Breast epithelium (tissue), 4 donors: Measurements from ENCODE around the gene PMM2. TPM values are rescaled to one million over a fixed set of nuclear protein-coding genes. Genes with fewer than 3 reads are reported as not detected.
A peak's percentile ranks its signal among the peaks of the same experiment; 100 is the strongest.

ENCODE experiments used
- DNase-seq, 2 donors: peaks; one replicate each; pipeline ENCODE4 v3.0.0-alpha.2; 2019; ENCODE audit warnings: low spot score in 2 of 2
- H3K27ac ChIP-seq, 2 donors: fragments of 200-600 bp; sonication (generic) in 1 of 2; one replicate each; pipeline ENCODE4 v1.5.1; 2016 to 2019; ENCODE audit warnings: mild to moderate bottlenecking in 1 of 2
- H3K27me3 ChIP-seq, 2 donors: fragments of 200-600 bp; sonication (generic) in 1 of 2; one replicate each; pipeline versions ENCODE4 v1.5.1 to v1.6.0; 2017 to 2019; ENCODE audit warnings: control low read depth in 1 of 2, mild to moderate bottlenecking in 1 of 2
- H3K36me3 ChIP-seq: fragments of 200-600 bp; one replicate; pipeline ENCODE4 v1.5.1; 2019
- H3K4me1 ChIP-seq, 2 donors: fragments of 200-600 bp; sonication (generic); one replicate each; pipeline ENCODE4 v1.5.1; 2016 to 2019; ENCODE audit warnings: control low read depth in 1 of 2
- H3K4me3 ChIP-seq, 3 donors: fragments of 200-600 bp; sonication (generic); 1 replicate in 2 of 3; 2 replicates in 1 of 3; pipeline ENCODE4 v1.5.1; 2016 to 2019; ENCODE audit warnings: mild to moderate bottlenecking in 3 of 3, moderate library complexity in 2 of 3
- H3K9me3 ChIP-seq, 2 donors: fragments of 200-600 bp; sonication (generic) in 1 of 2; one replicate each; pipeline ENCODE4 v1.5.1; 2016 to 2019; ENCODE audit warnings: control low read depth in 1 of 2
- POLR2A ChIP-seq: fragments of 450-650 bp; IDR thresholded peaks from one replicate; pipeline ENCODE4 v1.6.1; 2016; ENCODE audit warnings: antibody characterized with exemption, mild to moderate bottlenecking, moderate library complexity
- POLR2AphosphoS5 ChIP-seq, 3 donors: sonication (generic); formaldehyde crosslinking; IDR thresholded peaks; one replicate each; pipeline ENCODE4 v1.6.1; 2017; ENCODE audit warnings: antibody characterized with exemption in 3 of 3
- intact Hi-C: fragments of 100-400 bp; cut with DNase I; formaldehyde crosslinking; loops from one replicate; pipeline ENCODE4 v1.15.1; 2023; ENCODE audit warnings: low total_unique reads
- total RNA-seq, 3 donors: library from RNA; depleted of rRNA; stranded (reverse); fragments of >200 nt; gene quantifications; one replicate each; pipeline ENCODE4 v1.1.0, GENCODE V29; 2016
- TF ChIP-seq, protein P1 (sequence below), 3 donors: fragments of 450-650 bp; IDR thresholded peaks; one replicate each; pipeline ENCODE4 v1.5.1; 2016 to 2017; ENCODE audit warnings: antibody characterized with exemption in 3 of 3, mild to moderate bottlenecking in 3 of 3, moderate library complexity in 3 of 3

The PMM2 gene
- total RNA-seq, 3 donors from 2014 or later = 21.4 to 36.4 (median 33.8) TPM

DNA sequence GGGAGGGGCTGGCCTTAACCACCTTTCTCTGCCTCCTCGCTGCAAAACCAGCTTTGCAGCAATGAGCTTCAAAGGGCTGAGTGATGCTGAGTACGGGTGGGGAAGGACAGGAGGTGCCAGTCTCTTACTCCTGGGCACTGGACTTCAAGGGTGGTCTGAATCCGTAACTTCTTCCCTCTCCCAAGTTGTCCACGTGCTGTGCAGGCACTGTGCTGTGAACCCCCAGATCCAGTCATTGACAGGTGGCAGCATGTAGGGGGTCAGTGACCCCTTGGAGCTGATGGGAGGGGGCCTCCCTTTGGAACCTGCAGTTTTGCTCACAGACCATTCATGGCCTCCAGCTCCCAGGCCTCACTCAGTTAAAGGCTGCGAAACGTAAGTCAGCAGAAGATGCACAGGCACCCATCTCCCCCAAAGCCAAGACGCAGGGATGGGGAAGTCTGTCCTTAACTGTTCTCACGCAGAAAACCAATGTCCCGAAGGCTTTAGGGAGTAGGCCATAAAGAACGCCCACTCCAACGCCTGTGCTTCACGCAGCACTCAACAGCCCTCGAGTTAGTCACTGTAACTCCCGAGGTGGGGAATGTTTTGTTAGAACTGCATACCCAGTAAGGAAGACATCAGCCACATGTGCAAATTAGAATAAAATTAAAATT is 92.4 kb downstream of the PMM2 start:
- Histone ChIP-seq H3K9me3 (no peaks in the 10 kb centered on the region), H3K27ac (no peak overlapping the region), H3K4me1 (peaks cover 0 to 6% of the 10 kb centered on the region in 2 donors), H3K27me3 (no peaks in the 10 kb centered on the region), H3K36me3 (no peaks in the 10 kb centered on the region), H3K4me3 (no peak overlapping the region)
- DNase-seq = no peak
- TF ChIP-seq POLR2AphosphoS5 (IDR thresholded peaks at IDR 0.05) (no peak), POLR2A (no peak)
- TF ChIP-seq, protein P1, sequence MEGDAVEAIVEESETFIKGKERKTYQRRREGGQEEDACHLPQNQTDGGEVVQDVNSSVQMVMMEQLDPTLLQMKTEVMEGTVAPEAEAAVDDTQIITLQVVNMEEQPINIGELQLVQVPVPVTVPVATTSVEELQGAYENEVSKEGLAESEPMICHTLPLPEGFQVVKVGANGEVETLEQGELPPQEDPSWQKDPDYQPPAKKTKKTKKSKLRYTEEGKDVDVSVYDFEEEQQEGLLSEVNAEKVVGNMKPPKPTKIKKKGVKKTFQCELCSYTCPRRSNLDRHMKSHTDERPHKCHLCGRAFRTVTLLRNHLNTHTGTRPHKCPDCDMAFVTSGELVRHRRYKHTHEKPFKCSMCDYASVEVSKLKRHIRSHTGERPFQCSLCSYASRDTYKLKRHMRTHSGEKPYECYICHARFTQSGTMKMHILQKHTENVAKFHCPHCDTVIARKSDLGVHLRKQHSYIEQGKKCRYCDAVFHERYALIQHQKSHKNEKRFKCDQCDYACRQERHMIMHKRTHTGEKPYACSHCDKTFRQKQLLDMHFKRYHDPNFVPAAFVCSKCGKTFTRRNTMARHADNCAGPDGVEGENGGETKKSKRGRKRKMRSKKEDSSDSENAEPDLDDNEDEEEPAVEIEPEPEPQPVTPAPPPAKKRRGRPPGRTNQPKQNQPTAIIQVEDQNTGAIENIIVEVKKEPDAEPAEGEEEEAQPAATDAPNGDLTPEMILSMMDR (IDR thresholded peaks at IDR 0.05) = no peak
- intact Hi-C loops = loop anchor here (10.0 kb wide), 1 partner anchor 245 kb away; no protein-coding TSS in a partner anchor

DNA sequence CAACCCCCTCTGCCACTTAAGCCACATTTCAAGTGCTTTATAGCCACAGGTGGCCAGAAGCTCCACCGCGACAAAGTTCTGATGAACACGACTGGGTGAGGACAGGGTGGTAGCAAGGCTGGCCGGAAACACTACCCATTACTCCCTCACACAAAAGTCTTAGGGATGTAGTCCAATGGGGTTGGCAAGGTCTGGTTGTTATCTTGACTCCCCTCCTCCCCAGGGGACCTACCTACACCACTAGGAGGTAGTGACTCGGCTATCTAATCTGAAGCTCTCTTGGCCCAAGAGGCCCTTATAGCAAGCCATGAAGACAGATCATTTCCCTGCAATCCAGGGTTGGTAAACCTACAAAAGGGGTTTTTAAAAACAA is 92.9 kb downstream of the PMM2 start:
- TF ChIP-seq, protein P1 (IDR thresholded peaks at IDR 0.05) = no peak
- TF ChIP-seq POLR2A (no peak), POLR2AphosphoS5 (IDR thresholded peaks at IDR 0.05) (no peak)
- H3K4me3 ChIP-seq = no peak overlapping the region
- no peak for DNase-seq
- H3K9me3 ChIP-seq = no peaks in the 10 kb centered on the region
- H3K27ac ChIP-seq = no peak overlapping the region
- intact Hi-C loops = no loop called here
- peaks cover 0 to 6% of the 10 kb centered on the region in 2 donors for H3K4me1 ChIP-seq
- no peaks in the 10 kb centered on the region for H3K36me3 ChIP-seq
- no peaks in the 10 kb centered on the region for H3K27me3 ChIP-seq

- no peak for DNase-seq
- intact Hi-C loops = no loop called here
- TF ChIP-seq, protein P1 (IDR thresholded peaks at IDR 0.05) = no peak
- TF ChIP-seq POLR2AphosphoS5 (IDR thresholded peaks at IDR 0.05) (no peak), POLR2A (no peak)
Observed at GRCh38 chr16:8892101-8892575, 94.5 kb downstream of the PMM2 start.

DNA sequence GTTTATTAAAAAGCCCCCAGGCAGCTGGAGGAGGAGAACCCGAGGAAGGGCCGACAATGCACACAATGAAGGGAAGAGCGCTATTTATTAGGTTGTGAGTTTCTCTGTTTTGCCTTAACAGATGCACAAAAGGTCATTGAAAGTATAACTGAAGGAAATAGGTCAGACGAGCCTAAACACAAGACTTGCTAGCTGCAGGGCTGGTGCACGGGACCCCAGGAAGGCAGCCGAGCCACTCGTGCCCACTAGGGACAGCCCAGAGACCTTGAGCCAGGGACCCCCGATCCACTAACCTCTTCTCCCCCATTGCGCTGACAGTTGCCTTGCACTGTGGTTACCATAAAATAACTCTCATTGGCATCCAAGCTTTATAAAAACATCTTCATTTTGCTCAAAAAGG is 95.8 kb downstream of the PMM2 start:
- no peak for DNase-seq
- no peak overlapping the region for H3K27ac ChIP-seq
- no peaks in the 10 kb centered on the region for H3K27me3 ChIP-seq
- H3K36me3 ChIP-seq = peaks cover 7% of the 10 kb centered on the region
- intact Hi-C loops = no loop called here
- H3K9me3 ChIP-seq = no peaks in the 10 kb centered on the region
- TF ChIP-seq POLR2A (no peak), POLR2AphosphoS5 (IDR thresholded peaks at IDR 0.05) (no peak)
- TF ChIP-seq, protein P1 (IDR thresholded peaks at IDR 0.05) = no peak
- H3K4me1 ChIP-seq = no peaks in the 10 kb centered on the region
- H3K4me3 ChIP-seq = no peak overlapping the region

More at GRCh38 chr16:8892101-8892575, 94.5 kb downstream of the PMM2 start:
- H3K27me3 ChIP-seq = no peaks in the 10 kb centered on the region
- H3K9me3 ChIP-seq = no peaks in the 10 kb centered on the region
- H3K4me1 ChIP-seq = no peaks in the 10 kb centered on the region
- no peak overlapping the region for H3K4me3 ChIP-seq
- H3K27ac ChIP-seq = peak overlapping the region in 1 of 2 donors; percentile 10
- H3K36me3 ChIP-seq = peaks cover 7% of the 10 kb centered on the region

DNA sequence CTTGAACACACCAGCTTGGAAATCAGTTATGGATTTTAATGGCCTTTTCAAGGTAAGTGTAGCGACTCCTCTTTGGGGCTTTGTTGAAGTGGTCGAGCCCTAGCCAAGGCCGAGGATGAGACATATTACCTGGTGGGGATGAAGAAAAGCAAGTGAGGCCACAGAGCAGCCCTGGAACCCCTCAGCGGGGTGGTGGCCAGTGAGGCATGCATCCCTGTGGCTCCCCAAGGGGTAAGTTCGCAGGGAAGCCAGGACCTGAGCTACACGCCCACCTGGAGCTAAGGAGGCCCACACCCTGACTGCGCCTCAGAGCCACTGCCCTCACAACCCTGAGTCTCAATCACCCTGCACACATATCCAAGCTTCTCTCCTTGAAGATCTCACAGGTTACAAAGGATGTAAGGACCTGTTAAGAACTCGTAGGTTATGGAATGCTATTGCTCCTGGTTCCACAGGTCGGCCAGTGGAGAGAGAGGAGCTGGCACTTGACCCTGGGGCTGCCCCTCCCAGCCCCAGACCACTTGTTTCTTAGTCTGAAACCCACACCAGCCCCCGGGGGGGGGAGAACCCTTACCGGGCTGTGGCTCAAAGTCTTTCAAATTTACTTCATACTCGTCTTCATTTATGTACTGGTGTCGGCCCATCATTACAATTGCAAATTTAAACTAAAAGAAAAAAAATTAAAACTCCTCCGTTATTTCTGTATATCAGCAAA is 96.5 kb downstream of the PMM2 start:
- Histone ChIP-seq H3K27me3 (no peaks in the 10 kb centered on the region), H3K27ac (no peak overlapping the region), H3K4me3 (no peak overlapping the region), H3K9me3 (no peaks in the 10 kb centered on the region), H3K36me3 (peaks cover 7% of the 10 kb centered on the region), H3K4me1 (no peaks in the 10 kb centered on the region)
- no peak for DNase-seq
- TF ChIP-seq, protein P1 (IDR thresholded peaks at IDR 0.05) = no peak
- TF ChIP-seq POLR2A (no peak), POLR2AphosphoS5 (IDR thresholded peaks at IDR 0.05) (no peak)
- intact Hi-C loops = no loop called here
